Activated naive CD8-positive, alpha-beta T cell treated with anti-CD3 and anti-CD28 coated beads, Interleukin-2, amount 50 U/mL, for 16 hours (primary cell): ENCODE measurements around the gene FBXO5.
"Not testable (repeated sequence)": the region's sequence is repeated elsewhere in the genome, so short reads cannot be mapped to it uniquely, and the experiment has no call there.

Experiments used
- DNase-seq: peaks from one replicate; pipeline ENCODE4 v3.0.0-alpha.2; 2020; ENCODE audit warnings: low read depth, low spot score

The FBXO5 gene

GRCh38 chr6:152993431-152993830 is 10.6 kb upstream of the FBXO5 start:
- DNase-seq: no peak

DNA sequence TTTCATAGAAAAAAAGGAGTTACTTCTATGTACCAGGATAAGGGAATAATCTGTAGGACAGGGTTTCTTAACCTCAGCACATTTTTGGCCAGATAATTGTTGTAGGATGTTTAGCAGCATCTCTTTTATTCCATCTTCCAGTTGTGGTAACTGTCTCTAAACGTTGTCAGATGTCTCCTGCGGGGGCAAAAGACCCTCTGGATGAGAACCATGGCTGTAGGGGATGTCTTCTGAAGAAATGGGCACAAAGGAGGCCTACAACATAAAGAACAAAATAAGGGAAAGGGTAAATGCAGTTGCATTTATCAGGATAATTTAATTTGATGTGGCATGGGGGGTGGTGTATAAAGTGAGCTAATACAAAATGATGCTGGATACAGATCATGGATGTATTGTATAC is 4.1 kb upstream of the FBXO5 start:
- no peak for DNase-seq

DNA sequence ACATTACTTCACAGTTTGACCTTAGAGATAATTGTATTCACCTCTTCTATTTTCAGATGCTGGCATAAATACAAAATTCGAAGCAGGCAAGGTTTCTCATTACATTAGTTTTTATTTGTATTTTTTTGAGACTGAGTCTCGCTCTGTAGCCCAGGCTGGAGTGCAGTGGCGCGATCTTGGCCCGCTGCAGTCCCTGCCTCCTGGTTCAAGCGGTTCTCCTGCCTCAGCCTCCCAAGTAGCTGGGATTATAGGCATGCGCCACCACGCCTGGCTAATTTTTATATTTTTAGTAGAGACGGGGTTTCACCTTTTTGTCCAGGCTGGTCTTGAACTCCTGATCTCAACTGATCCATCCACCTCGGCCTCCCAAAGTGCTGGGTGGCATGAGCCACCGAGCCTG is 2.5 kb upstream of the FBXO5 start:
- DNase-seq: not testable (repeated sequence)

DNA sequence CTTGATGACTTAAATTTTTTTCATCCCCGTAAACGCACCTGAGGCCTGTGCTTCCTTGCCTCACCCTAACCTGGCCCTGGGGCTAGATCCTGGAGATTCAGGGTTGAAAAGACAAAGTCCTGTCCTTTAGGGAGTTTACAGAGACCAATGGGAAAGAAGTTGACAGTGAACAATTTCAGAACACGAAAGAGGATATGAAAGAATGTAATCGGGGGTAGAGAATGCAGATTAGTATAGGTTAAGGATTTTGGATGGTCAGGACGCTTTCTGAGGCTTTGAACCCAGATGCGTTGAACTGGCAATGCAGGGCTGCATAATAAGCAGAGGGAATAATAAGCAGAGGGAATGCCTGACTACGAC is 1.7 kb upstream of the FBXO5 start:
- DNase-seq: no peak

GRCh38 chr6:152983637-152984512 is 1.0 kb upstream of the FBXO5 start:
- DNase-seq: peak; percentile 42

DNA sequence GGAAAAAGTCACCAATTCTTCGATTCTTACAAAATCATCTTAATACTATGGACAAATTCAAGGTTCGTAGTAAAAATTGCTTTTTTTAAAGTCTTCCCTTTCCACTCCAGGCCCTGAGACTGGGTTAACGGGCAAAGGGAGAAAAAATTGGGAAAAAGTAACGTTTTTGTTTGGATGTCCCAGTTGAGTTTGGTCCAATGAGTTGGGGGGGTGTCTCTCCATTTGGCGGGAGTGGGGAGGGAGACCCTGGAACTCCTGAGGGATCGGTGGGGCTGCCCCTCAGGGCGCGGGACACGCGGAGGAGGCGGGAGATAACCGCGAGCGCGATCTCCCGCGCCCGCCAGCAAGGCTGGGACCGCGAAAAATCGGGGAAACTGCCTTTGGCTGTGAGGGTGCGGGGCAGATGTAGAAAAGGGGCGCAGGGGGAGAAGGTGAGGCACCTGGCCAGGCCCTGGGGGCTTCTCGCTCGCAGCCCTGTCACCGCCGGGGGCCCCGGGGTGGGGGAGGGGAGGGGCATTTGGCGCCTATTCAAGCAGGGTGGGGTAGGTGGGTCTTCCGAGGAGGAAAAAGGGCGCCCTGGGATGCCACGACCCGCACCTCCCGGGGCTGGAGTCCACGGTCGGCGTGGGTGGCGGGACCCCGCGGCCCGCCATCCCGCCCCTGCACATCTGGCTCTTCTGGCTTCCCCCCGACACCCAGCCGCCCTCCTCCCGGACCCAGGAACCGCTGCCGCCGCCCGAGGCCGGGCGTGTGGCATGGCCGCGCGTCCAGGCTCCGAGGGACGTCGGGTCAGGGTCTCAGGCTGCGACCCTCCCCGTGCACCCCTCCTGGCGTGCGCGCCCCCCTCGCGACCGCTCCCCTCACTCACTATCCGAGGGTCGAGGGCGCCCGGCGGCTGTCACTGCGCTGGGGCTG is 595 bp downstream of the FBXO5 start:
- no peak for DNase-seq

DNA sequence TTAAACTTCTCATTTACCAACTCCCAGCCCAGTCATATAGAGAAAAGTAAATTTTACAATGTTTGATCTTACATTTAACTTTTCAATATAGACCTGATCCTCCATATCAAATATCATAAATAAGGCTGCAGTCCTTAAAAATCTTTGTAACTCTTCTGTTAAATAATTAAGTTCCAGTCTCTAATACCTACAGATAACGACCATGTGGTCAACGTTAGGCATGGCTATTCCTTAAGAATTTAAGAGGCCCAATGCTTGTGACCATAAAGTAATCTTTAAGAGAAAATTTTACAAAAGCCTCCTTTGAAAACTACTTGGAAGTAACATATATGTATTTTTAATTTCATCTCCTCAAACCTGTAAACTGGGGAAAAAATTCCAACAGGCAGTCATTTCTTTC is 1.6 kb downstream of the FBXO5 start:
- no peak for DNase-seq

DNA sequence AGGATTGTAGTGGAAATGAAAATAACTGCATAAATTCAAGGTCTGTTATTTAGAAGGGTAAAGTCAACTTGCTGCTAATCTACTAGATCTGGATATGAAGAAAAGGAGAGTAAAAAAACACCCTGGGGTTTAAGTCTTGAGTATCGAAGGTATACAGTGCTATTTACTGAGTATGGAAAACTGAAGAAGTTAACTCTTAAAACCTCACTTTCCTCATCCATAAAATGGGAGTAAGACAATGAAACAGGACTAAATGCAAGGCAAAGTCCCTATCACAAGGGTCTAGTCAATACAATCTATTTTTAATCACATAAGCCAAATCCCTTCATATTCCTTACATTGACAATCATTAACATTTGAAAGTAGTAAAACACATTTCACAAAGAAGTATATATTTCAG is 2.2 kb downstream of the FBXO5 start:
- no peak for DNase-seq

GRCh38 chr6:152979116-152979515 is 3.7 kb downstream of the FBXO5 start:
- DNase-seq: no peak

DNA sequence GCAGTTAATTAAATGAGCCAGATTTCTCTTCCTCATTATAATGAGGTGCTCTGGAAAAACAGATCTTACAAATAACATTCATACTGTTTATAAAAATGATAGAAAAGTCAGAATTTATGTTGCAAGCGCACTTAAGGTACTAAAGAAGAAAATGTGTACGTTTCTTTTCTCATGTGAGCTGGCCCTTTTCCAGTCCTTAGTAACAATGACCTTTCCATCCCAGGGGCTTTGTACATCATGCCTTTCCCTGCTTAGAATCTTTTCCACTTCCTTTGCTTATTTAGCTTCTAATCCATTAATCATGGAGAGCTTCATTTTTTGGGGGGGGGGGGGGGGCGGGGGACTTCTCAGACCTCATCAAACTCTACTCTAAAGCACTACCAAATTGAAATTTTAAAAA is 4.8 kb downstream of the FBXO5 start:
- no peak for DNase-seq

DNA sequence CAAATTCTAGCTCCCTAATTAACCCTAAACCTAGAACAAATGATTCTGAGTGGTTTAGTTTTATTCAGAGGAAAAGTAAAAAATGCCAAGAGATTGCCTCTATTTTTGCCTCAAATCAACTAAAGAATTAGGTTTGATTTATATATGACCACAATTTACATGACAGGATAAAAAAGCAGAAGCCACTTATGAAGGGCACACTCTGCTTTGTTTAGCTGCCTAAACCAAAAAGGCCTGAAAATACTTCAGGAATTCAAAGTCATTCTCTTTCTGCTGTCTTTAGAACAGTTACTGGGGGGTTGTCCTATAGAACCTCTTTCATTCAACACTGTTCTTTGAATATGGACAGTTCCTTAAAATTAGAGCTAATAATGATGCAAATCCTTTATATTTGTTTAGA is 5.3 kb downstream of the FBXO5 start:
- no peak for DNase-seq

DNA sequence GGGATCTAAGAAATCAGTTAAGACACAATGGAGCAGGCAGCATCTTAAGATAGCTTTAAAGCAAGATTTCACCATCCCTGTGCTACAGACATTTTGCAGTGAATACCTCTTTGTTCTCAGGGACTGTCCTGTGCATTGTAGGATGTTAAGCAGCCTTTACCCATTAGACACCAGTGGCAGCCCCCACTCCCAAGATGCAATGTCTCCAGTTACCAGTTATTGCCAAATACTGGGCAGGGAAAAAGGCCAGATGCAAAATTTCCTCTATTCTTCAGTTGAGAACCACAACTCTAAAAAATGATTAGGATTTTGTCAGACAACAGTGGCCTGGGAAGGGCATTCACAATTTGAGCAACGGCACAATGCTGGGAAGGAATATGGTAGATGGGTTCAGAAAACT is 6.1 kb downstream of the FBXO5 start:
- no peak for DNase-seq

DNA sequence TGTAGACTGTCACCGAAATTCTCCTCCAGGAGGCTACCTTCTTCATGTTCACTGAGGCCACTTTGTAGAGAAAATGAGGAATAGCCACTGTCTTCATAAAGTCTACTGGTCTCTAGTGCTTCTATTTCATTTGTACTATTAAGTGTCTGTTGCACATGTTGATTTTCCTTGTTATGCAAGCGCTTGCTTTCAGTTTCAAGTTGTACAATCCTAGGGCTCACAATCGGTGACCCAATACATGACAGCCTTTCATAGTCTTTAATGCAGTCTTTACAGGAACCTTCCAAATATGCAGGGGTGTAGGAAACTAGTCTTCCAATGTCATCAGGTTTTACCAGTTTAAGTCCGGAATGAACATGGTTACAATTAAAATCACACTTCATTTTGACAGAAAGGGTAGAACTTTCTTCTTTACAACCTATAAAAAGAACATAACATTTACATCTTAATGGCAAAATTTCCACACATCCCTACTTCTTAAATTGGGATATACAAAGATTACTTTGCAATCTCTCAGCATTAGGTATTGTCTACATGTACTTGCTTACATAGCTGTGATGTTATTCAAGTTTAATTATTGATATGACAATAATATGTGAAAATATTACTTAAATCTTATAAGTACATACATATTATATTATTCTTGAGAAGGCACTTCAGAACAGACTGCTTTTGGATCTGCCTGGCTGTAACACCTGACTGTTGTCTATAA is 7.5 kb downstream of the FBXO5 start:
- DNase-seq: no peak

DNA sequence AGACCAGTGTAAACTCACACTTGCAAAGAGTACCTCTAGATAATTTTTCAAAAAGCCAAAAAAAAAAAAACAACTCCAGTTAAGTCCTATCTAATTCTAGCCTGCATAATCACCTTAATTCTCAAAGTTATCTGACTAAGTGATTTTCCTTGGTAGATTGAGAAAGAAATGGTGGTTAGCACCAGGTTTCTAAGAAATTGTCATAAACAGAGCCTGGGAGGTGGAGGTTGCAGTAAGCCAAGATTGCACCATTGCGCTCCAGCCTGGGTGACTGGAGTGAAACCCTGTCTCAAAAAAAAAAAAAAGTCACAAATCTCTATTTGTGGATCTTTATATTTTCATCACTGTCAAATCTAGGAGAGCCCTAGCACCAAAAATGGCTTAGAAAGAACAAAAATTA is 8.9 kb downstream of the FBXO5 start:
- no peak for DNase-seq

GRCh38 chr6:152969688-152970418 is 13.0 kb downstream of the FBXO5 start:
- no peak for DNase-seq

- DNase-seq: not testable (repeated sequence)
These were observed 16.5 kb downstream of the FBXO5 start for GRCh38 chr6:152966168-152966894.

DNA sequence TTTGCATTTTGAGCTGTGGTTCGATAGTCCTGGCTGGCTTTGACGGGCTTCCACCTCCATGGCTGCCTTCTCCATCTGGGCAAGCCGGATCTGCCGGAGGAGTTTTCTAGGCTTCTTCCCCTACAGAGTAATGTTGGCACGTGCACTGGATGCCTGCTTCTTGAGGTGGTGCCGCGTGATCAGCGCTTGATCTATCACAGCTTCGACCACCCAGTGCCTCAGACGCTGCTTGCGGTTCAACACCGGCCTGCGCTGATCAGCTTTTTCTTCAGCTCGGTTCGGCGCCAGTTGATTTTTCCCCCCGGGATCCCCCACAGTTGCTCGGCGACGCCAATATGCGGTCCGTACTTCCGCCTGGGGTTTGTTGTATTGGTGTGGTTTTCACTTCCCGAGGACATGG is 23.5 kb downstream of the FBXO5 start:
- DNase-seq: no peak

DNA sequence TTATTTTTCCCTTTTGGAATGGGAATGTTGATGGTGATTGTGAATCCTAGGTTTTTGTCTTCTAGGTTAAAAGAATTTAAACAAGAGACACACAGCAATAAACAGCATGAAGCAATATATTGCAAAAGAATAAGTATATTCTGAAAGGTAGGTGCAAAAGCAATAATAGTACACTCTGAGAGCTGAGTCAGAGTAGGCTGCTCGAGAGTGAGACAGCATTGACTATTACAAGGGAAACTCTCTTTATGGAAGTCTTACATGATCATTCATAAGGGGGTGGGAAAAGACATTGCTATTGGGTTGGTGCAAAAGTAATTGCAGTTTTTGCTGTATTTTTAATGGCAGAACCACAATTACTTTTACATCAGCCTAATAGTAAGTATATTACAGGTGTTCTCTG is 25.0 kb downstream of the FBXO5 start:
- no peak for DNase-seq

- DNase-seq: no peak
These were observed 28.4 kb downstream of the FBXO5 start for GRCh38 chr6:152954443-152954842.

DNA sequence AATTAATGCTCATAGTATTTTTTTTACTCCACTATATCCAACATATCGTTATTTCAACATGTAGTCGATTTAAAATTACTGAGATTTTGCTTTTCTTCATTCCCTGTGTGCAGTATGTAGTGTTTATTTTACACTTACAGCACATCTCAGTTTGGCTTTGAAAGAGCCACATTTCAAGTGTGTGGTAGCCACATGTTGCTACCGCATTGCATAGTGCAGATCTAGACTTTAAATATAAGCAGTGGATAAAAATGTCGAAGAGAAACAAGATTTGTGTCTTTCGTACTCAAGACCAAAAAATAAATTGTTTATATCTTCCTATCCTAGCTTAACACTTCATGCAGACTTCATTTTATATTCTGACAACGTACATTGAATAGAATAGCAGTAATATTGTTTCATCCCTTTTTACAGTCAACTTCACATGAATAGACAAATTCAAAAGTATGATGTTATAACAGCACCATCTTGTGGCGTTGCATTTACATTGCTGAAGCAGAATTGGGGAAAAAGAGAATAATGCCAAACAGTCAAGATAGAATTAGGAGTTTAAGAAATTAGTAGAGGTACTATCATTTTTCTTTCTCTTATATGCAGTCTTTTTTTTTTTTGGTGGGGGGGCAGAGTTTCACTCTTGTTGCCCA is 29.9 kb downstream of the FBXO5 start:
- DNase-seq: no peak
